Measurements from ENCODE around the gene C1orf174. TPM values are rescaled to one million over a fixed set of nuclear protein-coding genes. Genes with fewer than 3 reads are reported as not detected.

C1orf174 gene
- total RNA-seq, 1 experiment from 2014 or later, result 21.1 TPM

DNA sequence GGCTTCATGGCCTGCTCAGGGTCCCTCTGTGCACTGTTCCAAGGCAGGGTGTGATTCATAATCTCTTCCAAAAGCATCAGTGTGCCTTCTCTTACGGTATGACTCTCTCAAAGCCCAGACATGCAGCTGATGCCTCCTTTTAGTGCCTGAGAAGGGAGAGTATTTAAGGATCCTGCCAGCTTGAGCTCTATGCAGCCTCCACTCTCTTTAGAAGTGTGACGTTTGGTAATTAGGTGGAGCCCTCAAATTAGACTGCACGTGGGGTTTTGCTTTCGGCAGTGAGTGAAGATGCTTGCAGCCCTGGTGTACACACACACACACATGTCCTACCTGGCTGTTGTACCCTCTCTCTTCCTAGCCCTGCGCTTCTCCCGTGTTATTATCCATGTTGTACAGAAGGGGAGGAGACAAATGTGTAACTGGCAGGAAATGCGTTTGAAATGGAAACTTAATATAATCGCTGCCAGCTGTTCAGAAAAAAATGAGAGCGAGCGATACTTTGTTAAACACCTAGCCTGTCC lies 2.6 kb upstream of the C1orf174 start:
- no peak overlapping the region for H3K18ac ChIP-seq (ENCODE audit: insufficient read length, low read depth, low read length)
- no peak overlapping the region for H2AFZ ChIP-seq (ENCODE audit: low read length)
- WGBS (ENCODE audit: extremely low coverage, insufficient read length, low lambda C conversion rate), result no CpG with 5 or more reads among the region's 10 CpGs
- no peak overlapping the region for H3K14ac ChIP-seq (ENCODE audit: insufficient read depth, low read length)
- Mint-ChIP-seq H3K27me3 (ENCODE audit: low read depth) (no peaks in the 10 kb centered on the region), H3K4me1 (peaks cover 33 to 34% of the 10 kb centered on the region in 2 experiments), H3K27ac (no peak overlapping the region; a peak in 1 of 7 replicates), H3K9me3 (peaks cover 10 to 12% of the 10 kb centered on the region in 2 experiments), H3K36me3 (ENCODE audit: insufficient read depth in 1 of 3, low read depth in 3 of 3) (peaks cover 0 to 11% (median 6%) of the 10 kb centered on the region in 3 experiments; a peak in 6 of 7 replicates), H3K4me3 (no peak overlapping the region; a peak in 1 of 5 replicates)
- H3K27ac ChIP-seq (ENCODE audit: insufficient read length, low read depth, low read length), result no peak overlapping the region
- H3K4me1 ChIP-seq (ENCODE audit: insufficient read depth, low read length), result no peaks in the 10 kb centered on the region
- TF ChIP-seq, protein P1, sequence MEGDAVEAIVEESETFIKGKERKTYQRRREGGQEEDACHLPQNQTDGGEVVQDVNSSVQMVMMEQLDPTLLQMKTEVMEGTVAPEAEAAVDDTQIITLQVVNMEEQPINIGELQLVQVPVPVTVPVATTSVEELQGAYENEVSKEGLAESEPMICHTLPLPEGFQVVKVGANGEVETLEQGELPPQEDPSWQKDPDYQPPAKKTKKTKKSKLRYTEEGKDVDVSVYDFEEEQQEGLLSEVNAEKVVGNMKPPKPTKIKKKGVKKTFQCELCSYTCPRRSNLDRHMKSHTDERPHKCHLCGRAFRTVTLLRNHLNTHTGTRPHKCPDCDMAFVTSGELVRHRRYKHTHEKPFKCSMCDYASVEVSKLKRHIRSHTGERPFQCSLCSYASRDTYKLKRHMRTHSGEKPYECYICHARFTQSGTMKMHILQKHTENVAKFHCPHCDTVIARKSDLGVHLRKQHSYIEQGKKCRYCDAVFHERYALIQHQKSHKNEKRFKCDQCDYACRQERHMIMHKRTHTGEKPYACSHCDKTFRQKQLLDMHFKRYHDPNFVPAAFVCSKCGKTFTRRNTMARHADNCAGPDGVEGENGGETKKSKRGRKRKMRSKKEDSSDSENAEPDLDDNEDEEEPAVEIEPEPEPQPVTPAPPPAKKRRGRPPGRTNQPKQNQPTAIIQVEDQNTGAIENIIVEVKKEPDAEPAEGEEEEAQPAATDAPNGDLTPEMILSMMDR (conservative IDR thresholded peaks at IDR 0.05), result no peak
- no peaks in the 10 kb centered on the region for H3K27me3 ChIP-seq (ENCODE audit: insufficient read depth, low read length)
- H4K91ac ChIP-seq (ENCODE audit: insufficient read length, low read depth, low read length), result no peak overlapping the region
- DNase-seq, result no peak
- peaks cover 5% of the 10 kb centered on the region for H3K79me1 ChIP-seq (ENCODE audit: insufficient read depth, low read depth, low read length, poor library complexity, severe bottlenecking)
- H2BK120ac ChIP-seq (ENCODE audit: low read depth, low read length, poor library complexity, severe bottlenecking), result no peak overlapping the region
- H3K4ac ChIP-seq (ENCODE audit: low read depth, low read length), result no peak overlapping the region
- H2AK5ac ChIP-seq (ENCODE audit: insufficient read length, low read length), result no peak overlapping the region
- no peak overlapping the region for H3K56ac ChIP-seq (ENCODE audit: insufficient read length, low read depth, low read length)
- H2BK15ac ChIP-seq (ENCODE audit: low read depth, low read length), result no peak overlapping the region
- no peak overlapping the region for H2BK5ac ChIP-seq (ENCODE audit: insufficient read length, low read length)
- no peak overlapping the region for H3K9ac ChIP-seq (ENCODE audit: extremely low read depth, insufficient read length, low read length)
- no peak overlapping the region for H4K8ac ChIP-seq (replicated peaks; ENCODE audit: insufficient read length, low read depth, low read length)
- H3K9me3 ChIP-seq (ENCODE audit: control insufficient read depth, low read depth, low read length), result no peaks in the 10 kb centered on the region
- H3T11ph ChIP-seq (ENCODE audit: low read length), result no peak overlapping the region
- no peaks in the 10 kb centered on the region for H4K20me1 ChIP-seq (ENCODE audit: control insufficient read depth, insufficient read depth, insufficient read length)
- H4K5ac ChIP-seq (ENCODE audit: insufficient read length, low read depth, low read length), result no peak overlapping the region
- no peak overlapping the region for H3K4me2 ChIP-seq (ENCODE audit: insufficient read depth, insufficient read length, low read length)
- H2BK12ac ChIP-seq (ENCODE audit: insufficient read length, low read depth, low read length), result no peak overlapping the region
- H3K23ac ChIP-seq (ENCODE audit: insufficient read length, low read depth, low read length), result no peak overlapping the region
- peaks cover 7% of the 10 kb centered on the region for H3K23me2 ChIP-seq (ENCODE audit: insufficient read length, low read depth, low read length, poor library complexity, severe bottlenecking)
- no peak overlapping the region for H2BK20ac ChIP-seq (ENCODE audit: low read depth, low read length, poor library complexity, severe bottlenecking)
- H3K79me2 ChIP-seq (ENCODE audit: insufficient read depth, low read length), result peaks cover 13% of the 10 kb centered on the region; the same call in 1 of the 2 replicates
